ENCODE results near the gene CBR1. TPM values are rescaled to one million over a fixed set of nuclear protein-coding genes. Genes with fewer than 3 reads are reported as not detected.
A peak's percentile ranks its signal among the peaks of the same experiment; 100 is the strongest.

Gene CBR1
- total and polyA plus RNA-seq, 2 of the 13 experiments (the other 11 are each of a cell fraction or from before 2014, with no cell fraction given) = 33.7 to 38.7 TPM

DNA sequence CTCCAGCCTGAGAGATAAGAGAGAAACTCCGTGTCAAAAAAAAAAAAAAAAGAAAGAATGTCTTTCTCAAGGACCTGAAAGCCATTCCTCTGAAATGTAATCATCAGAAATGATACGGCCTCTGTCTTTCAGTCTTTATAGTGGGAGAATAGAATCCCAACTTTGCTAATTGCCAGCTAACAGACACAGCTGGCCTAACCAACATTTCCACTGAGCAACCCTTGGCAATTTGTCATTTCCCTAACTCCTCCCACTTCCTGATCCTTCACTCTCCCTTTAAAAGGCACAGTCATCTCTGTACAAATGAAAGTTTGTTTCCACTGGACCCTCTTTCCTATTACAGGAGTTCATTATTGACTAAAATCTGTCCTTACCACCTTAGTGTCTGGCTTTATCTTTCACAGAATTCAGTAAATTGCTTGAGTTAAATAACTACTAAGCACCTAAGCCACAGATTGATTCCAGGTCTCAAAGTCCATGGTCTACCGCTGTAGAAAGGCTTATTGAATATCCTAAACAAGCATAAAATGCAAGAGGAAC lies 4.3 kb upstream of the CBR1 start (continued):
- TF ChIP-seq, protein P1, sequence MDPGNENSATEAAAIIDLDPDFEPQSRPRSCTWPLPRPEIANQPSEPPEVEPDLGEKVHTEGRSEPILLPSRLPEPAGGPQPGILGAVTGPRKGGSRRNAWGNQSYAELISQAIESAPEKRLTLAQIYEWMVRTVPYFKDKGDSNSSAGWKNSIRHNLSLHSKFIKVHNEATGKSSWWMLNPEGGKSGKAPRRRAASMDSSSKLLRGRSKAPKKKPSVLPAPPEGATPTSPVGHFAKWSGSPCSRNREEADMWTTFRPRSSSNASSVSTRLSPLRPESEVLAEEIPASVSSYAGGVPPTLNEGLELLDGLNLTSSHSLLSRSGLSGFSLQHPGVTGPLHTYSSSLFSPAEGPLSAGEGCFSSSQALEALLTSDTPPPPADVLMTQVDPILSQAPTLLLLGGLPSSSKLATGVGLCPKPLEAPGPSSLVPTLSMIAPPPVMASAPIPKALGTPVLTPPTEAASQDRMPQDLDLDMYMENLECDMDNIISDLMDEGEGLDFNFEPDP (CRISPR knock-in tag; conservative IDR thresholded peaks at IDR 0.05) = no peak
- TF ChIP-seq RBFOX2 (IDR thresholded peaks at IDR 0.05; ENCODE audit: low read depth, low read length) (no peak), ZNF616 (CRISPR knock-in tag; IDR thresholded peaks at IDR 0.05; ENCODE audit: low read depth) (no peak), ZNF430 (CRISPR knock-in tag; IDR thresholded peaks at IDR 0.05) (no peak), BORCS8-MEF2B (CRISPR knock-in tag; IDR thresholded peaks at IDR 0.05) (no peak), GATAD2A (CRISPR knock-in tag; IDR thresholded peaks at IDR 0.05) (peak; percentile 60), HNRNPL (IDR thresholded peaks at IDR 0.05; ENCODE audit: low read depth, low read length) (no peak), PHF8 (CRISPR knock-in tag; IDR thresholded peaks at IDR 0.05) (no peak), JDP2 (CRISPR knock-in tag; IDR thresholded peaks at IDR 0.05; ENCODE audit: borderline replicate concordance) (no peak), PHF5A (CRISPR knock-in tag; IDR thresholded peaks at IDR 0.05; ENCODE audit: low read depth, unreplicated experiment) (no peak), RAD51 (IDR thresholded peaks at IDR 0.05; ENCODE audit: borderline replicate concordance) (no peak), NR2F6 (IDR thresholded peaks at IDR 0.05) (no peak), NR2F6 (CRISPR knock-in tag; IDR thresholded peaks at IDR 0.05) (0 out of 2 replicates have a peak, but pooled peaks have one; percentile 9), ZNF354B (CRISPR knock-in tag; IDR thresholded peaks at IDR 0.05) (no peak), MTF1 (CRISPR knock-in tag; IDR thresholded peaks at IDR 0.05) (no peak), HNRNPK (IDR thresholded peaks at IDR 0.05; ENCODE audit: low read depth, low read length, poor library complexity, severe bottlenecking) (no peak), SOX5 (CRISPR knock-in tag; IDR thresholded peaks at IDR 0.05; ENCODE audit: borderline replicate concordance) (no peak; the same call in 1 of the 2 replicates)
- TF ChIP-seq, protein P2, sequence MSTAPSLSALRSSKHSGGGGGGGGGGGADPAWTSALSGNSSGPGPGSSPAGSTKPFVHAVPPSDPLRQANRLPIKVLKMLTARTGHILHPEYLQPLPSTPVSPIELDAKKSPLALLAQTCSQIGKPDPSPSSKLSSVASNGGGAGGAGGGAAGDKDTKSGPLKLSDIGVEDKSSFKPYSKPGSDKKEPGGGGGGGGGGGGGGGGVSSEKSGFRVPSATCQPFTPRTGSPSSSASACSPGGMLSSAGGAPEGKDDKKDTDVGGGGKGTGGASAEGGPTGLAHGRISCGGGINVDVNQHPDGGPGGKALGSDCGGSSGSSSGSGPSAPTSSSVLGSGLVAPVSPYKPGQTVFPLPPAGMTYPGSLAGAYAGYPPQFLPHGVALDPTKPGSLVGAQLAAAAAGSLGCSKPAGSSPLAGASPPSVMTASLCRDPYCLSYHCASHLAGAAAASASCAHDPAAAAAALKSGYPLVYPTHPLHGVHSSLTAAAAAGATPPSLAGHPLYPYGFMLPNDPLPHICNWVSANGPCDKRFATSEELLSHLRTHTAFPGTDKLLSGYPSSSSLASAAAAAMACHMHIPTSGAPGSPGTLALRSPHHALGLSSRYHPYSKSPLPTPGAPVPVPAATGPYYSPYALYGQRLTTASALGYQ (CRISPR knock-in tag; IDR thresholded peaks at IDR 0.05) = no peak
- TF ChIP-seq, protein P3, sequence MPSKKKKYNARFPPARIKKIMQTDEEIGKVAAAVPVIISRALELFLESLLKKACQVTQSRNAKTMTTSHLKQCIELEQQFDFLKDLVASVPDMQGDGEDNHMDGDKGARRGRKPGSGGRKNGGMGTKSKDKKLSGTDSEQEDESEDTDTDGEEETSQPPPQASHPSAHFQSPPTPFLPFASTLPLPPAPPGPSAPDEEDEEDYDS (CRISPR knock-in tag; IDR thresholded peaks at IDR 0.05) = peak; percentile 77
- TF ChIP-seq, protein P4, sequence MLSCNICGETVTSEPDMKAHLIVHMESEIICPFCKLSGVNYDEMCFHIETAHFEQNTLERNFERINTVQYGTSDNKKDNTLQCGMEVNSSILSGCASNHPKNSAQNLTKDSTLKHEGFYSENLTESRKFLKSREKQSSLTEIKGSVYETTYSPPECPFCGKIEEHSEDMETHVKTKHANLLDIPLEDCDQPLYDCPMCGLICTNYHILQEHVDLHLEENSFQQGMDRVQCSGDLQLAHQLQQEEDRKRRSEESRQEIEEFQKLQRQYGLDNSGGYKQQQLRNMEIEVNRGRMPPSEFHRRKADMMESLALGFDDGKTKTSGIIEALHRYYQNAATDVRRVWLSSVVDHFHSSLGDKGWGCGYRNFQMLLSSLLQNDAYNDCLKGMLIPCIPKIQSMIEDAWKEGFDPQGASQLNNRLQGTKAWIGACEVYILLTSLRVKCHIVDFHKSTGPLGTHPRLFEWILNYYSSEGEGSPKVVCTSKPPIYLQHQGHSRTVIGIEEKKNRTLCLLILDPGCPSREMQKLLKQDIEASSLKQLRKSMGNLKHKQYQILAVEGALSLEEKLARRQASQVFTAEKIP (CRISPR knock-in tag; IDR thresholded peaks at IDR 0.05; ENCODE audit: borderline replicate concordance) = no peak
- TF ChIP-seq, protein P5, sequence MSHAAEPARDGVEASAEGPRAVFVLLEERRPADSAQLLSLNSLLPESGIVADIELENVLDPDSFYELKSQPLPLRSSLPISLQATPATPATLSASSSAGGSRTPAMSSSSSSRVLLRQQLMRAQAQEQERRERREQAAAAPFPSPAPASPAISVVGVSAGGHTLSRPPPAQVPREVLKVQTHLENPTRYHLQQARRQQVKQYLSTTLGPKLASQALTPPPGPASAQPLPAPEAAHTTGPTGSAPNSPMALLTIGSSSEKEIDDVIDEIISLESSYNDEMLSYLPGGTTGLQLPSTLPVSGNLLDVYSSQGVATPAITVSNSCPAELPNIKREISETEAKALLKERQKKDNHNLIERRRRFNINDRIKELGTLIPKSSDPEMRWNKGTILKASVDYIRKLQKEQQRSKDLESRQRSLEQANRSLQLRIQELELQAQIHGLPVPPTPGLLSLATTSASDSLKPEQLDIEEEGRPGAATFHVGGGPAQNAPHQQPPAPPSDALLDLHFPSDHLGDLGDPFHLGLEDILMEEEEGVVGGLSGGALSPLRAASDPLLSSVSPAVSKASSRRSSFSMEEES (CRISPR knock-in tag; IDR thresholded peaks at IDR 0.05) = no peak
- TF ChIP-seq, protein P6, sequence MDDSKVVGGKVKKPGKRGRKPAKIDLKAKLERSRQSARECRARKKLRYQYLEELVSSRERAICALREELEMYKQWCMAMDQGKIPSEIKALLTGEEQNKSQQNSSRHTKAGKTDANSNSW (CRISPR knock-in tag; IDR thresholded peaks at IDR 0.05; ENCODE audit: borderline replicate concordance) = no peak
- TF ChIP-seq, protein P7, sequence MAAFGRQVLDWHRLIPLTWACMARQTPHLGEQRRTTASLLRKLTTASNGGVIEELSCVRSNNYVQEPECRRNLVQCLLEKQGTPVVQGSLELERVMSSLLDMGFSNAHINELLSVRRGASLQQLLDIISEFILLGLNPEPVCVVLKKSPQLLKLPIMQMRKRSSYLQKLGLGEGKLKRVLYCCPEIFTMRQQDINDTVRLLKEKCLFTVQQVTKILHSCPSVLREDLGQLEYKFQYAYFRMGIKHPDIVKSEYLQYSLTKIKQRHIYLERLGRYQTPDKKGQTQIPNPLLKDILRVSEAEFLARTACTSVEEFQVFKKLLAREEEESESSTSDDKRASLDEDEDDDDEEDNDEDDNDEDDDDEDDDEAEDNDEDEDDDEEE (CRISPR knock-in tag; IDR thresholded peaks at IDR 0.05) = no peak
